Measurements from ENCODE around the gene ZDHHC14. TPM values are rescaled to one million over a fixed set of nuclear protein-coding genes. Genes with fewer than 3 reads are reported as not detected.
"Not testable (repeated sequence)": the region's sequence is repeated elsewhere in the genome, so short reads cannot be mapped to it uniquely, and the experiment has no call there.

The ZDHHC14 gene
- total RNA-seq, 2 donors from 2014 or later, result 3.6 to 5.2 TPM

GRCh38 chr6:157556144-157556645 lies 175.2 kb downstream of the ZDHHC14 start:
- Mint-ChIP-seq H3K27ac (no peak overlapping the region), H3K36me3 (ENCODE audit: low read depth) (peaks cover 5% of the 10 kb centered on the region), H3K4me1 (peaks cover 18% of the 10 kb centered on the region), H3K4me3 (no peak overlapping the region), H3K27me3 (peaks cover 11% of the 10 kb centered on the region)
- DNase-seq (no peak), ATAC-seq (no peak)
- no peaks in the 10 kb centered on the region for H3K9me3 ChIP-seq (ENCODE audit: control insufficient read depth, low read length, poor library complexity, severe bottlenecking)

- Mint-ChIP-seq H3K4me1 (peaks cover 21% of the 10 kb centered on the region), H3K4me3 (peak overlapping the region; percentile 33), H3K27me3 (peaks cover 11% of the 10 kb centered on the region), H3K36me3 (ENCODE audit: low read depth) (peaks cover 5% of the 10 kb centered on the region), H3K27ac (peak overlapping the region; percentile 45)
- DNase-seq (no peak), ATAC-seq (no peak)
- H3K9me3 ChIP-seq (ENCODE audit: control insufficient read depth, low read length, poor library complexity, severe bottlenecking), result no peaks in the 10 kb centered on the region
These were observed 175.9 kb downstream of the ZDHHC14 start for GRCh38 chr6:157556671-157557430.

GRCh38 chr6:157557559-157557958 lies 176.6 kb downstream of the ZDHHC14 start:
- H3K36me3 Mint-ChIP-seq (ENCODE audit: low read depth), result peaks cover 2% of the 10 kb centered on the region

GRCh38 chr6:157558049-157558448 lies 177.1 kb downstream of the ZDHHC14 start:
- no peaks in the 10 kb centered on the region for H3K9me3 ChIP-seq (ENCODE audit: control insufficient read depth, low read length, poor library complexity, severe bottlenecking)
- H3K27ac Mint-ChIP-seq, result no peak overlapping the region
- ATAC-seq (no peak), DNase-seq (no peak)
- peaks cover under 1% of the 10 kb centered on the region for H3K27me3 Mint-ChIP-seq
- H3K36me3 Mint-ChIP-seq (ENCODE audit: low read depth), result peaks cover 2% of the 10 kb centered on the region
- H3K4me1 Mint-ChIP-seq, result peaks cover 21% of the 10 kb centered on the region
- H3K4me3 Mint-ChIP-seq, result no peak overlapping the region

More at GRCh38 chr6:157557559-157557958, 176.6 kb downstream of the ZDHHC14 start:
- ATAC-seq (no peak), DNase-seq (no peak)
- Mint-ChIP-seq H3K27ac (peak overlapping the region; percentile 45), H3K4me1 (peaks cover 23% of the 10 kb centered on the region), H3K4me3 (no peak overlapping the region), H3K27me3 (peaks cover 5% of the 10 kb centered on the region)
- H3K9me3 ChIP-seq (ENCODE audit: control insufficient read depth, low read length, poor library complexity, severe bottlenecking), result no peaks in the 10 kb centered on the region

- DNase-seq, result no peak
- no peak for ATAC-seq
- Mint-ChIP-seq H3K36me3 (ENCODE audit: low read depth) (peaks cover 2% of the 10 kb centered on the region), H3K4me1 (peaks cover 21% of the 10 kb centered on the region), H3K27ac (no peak overlapping the region), H3K27me3 (no peaks in the 10 kb centered on the region), H3K4me3 (no peak overlapping the region)
- no peaks in the 10 kb centered on the region for H3K9me3 ChIP-seq (ENCODE audit: control insufficient read depth, low read length, poor library complexity, severe bottlenecking)
These were observed 177.7 kb downstream of the ZDHHC14 start for GRCh38 chr6:157558487-157559200.

- DNase-seq (no peak), ATAC-seq (no peak)
- no peaks in the 10 kb centered on the region for H3K9me3 ChIP-seq (ENCODE audit: control insufficient read depth, low read length, poor library complexity, severe bottlenecking)
- Mint-ChIP-seq H3K36me3 (ENCODE audit: low read depth) (peaks cover 2% of the 10 kb centered on the region), H3K4me1 (peaks cover 21% of the 10 kb centered on the region), H3K27me3 (no peaks in the 10 kb centered on the region), H3K4me3 (no peak overlapping the region), H3K27ac (no peak overlapping the region)
These were observed 178.3 kb downstream of the ZDHHC14 start for GRCh38 chr6:157559201-157559756.

GRCh38 chr6:157560063-157560462 lies 179.1 kb downstream of the ZDHHC14 start:
- not testable (repeated sequence) for H3K27ac Mint-ChIP-seq; H3K4me3 Mint-ChIP-seq; DNase-seq; H3K27me3 Mint-ChIP-seq; ATAC-seq; H3K36me3 Mint-ChIP-seq (ENCODE audit: low read depth); H3K9me3 ChIP-seq (ENCODE audit: control insufficient read depth, low read length, poor library complexity, severe bottlenecking)
- peaks cover 21% of the 10 kb centered on the region for H3K4me1 Mint-ChIP-seq

GRCh38 chr6:157560691-157561413 lies 179.9 kb downstream of the ZDHHC14 start:
- DNase-seq (no peak), ATAC-seq (no peak)
- Mint-ChIP-seq H3K4me1 (peaks cover 21% of the 10 kb centered on the region), H3K36me3 (ENCODE audit: low read depth) (peaks cover under 1% of the 10 kb centered on the region), H3K27ac (peak overlapping the region; percentile 61), H3K27me3 (no peaks in the 10 kb centered on the region), H3K4me3 (peak overlapping the region; percentile 5)
- no peaks in the 10 kb centered on the region for H3K9me3 ChIP-seq (ENCODE audit: control insufficient read depth, low read length, poor library complexity, severe bottlenecking)

- Mint-ChIP-seq H3K27me3 (no peaks in the 10 kb centered on the region), H3K36me3 (ENCODE audit: low read depth) (no peaks in the 10 kb centered on the region), H3K27ac (peak overlapping the region; percentile 61), H3K4me3 (no peak overlapping the region), H3K4me1 (peaks cover 20% of the 10 kb centered on the region)
- DNase-seq, result no peak
- no peaks in the 10 kb centered on the region for H3K9me3 ChIP-seq (ENCODE audit: control insufficient read depth, low read length, poor library complexity, severe bottlenecking)
- no peak for ATAC-seq
These were observed 180.4 kb downstream of the ZDHHC14 start for GRCh38 chr6:157561414-157561790.

GRCh38 chr6:157561929-157562810 lies 181.2 kb downstream of the ZDHHC14 start:
- Mint-ChIP-seq H3K36me3 (ENCODE audit: low read depth) (no peaks in the 10 kb centered on the region), H3K4me3 (peak overlapping the region; percentile 70), H3K4me1 (peaks cover 18% of the 10 kb centered on the region), H3K27ac (peak overlapping the region; percentile 61), H3K27me3 (no peaks in the 10 kb centered on the region)
- DNase-seq, result no peak
- peak; percentile 41 for ATAC-seq
- H3K9me3 ChIP-seq (ENCODE audit: control insufficient read depth, low read length, poor library complexity, severe bottlenecking), result no peaks in the 10 kb centered on the region

GRCh38 chr6:157562997-157563396 lies 182.0 kb downstream of the ZDHHC14 start:
- Mint-ChIP-seq H3K27me3 (no peaks in the 10 kb centered on the region), H3K36me3 (ENCODE audit: low read depth) (no peaks in the 10 kb centered on the region), H3K4me1 (peaks cover 14% of the 10 kb centered on the region), H3K4me3 (no peak overlapping the region), H3K27ac (peak overlapping the region; percentile 29)
- H3K9me3 ChIP-seq (ENCODE audit: control insufficient read depth, low read length, poor library complexity, severe bottlenecking), result no peaks in the 10 kb centered on the region
- no peak for ATAC-seq
- DNase-seq, result no peak

GRCh38 chr6:157563611-157564284 lies 182.8 kb downstream of the ZDHHC14 start:
- peak; percentile 41 for ATAC-seq
- Mint-ChIP-seq H3K4me1 (peaks cover 12% of the 10 kb centered on the region), H3K27me3 (no peaks in the 10 kb centered on the region), H3K27ac (peak overlapping the region; percentile 29), H3K4me3 (no peak overlapping the region), H3K36me3 (ENCODE audit: low read depth) (no peaks in the 10 kb centered on the region)
- H3K9me3 ChIP-seq (ENCODE audit: control insufficient read depth, low read length, poor library complexity, severe bottlenecking), result no peaks in the 10 kb centered on the region
- DNase-seq, result no peak

Data from T-helper 17 cell (primary cell).